Measurements from ENCODE around the gene ERCC3. TPM values are rescaled to one million over a fixed set of nuclear protein-coding genes. Genes with fewer than 3 reads are reported as not detected.

ERCC3 gene
- total and polyA plus RNA-seq, 7 experiments from 2014 or later, result 15.9 to 71.5 (median 49.7) TPM

DNA sequence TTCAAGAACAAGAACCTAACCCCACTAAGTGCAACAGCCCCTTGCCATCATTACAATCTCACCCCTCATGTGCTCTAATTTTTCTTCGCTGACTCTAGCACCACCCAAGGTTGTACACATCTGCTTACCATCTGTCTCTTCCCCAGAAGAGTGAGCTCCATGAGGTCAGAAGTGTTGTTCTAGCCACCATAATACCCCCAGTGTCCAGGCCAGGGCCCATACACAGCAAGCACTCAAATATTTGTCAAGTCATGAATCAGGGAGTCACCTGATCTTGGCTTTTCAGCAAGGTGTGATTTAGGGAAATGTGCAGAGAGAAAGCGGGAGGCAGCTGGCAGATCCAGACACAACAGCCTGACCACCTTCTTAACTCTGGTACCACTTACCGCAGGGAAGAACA is 5.7 kb downstream of the ERCC3 start:
- CTCF ChIA-PET, result no interaction called here
- H3K36me3 ChIP-seq (ENCODE audit: control insufficient read depth in 2 of 3, insufficient read depth in 3 of 3, low read length in 3 of 3), result peaks cover 15 to 91% (median 27%) of the 10 kb centered on the region in 3 experiments
- H3K4me1 ChIP-seq (ENCODE audit: control insufficient read depth in 2 of 2, insufficient read depth in 2 of 2, low read length in 2 of 2), result peaks cover 7 to 11% of the 10 kb centered on the region in 2 donors
- Mint-ChIP-seq H3K36me3 (peaks cover 34 to 80% (median 59%) of the 10 kb centered on the region in 5 donors), H3K9me3 (peaks cover 0 to 8% (median 3%) of the 10 kb centered on the region in 11 donors), H3K27ac (peak overlapping the region in 1 of 9 donors; percentile 40), H3K27me3 (no peaks in the 10 kb centered on the region), H3K4me3 (no peak overlapping the region), H3K4me1 (peaks cover 17 to 45% (median 40%) of the 10 kb centered on the region in 7 donors)
- intact Hi-C loops (cut with micrococcal nuclease), result no loop called here
- ATAC-seq (no peak), DNase-seq (no peak)
- POLR2A ChIA-PET, result no interaction called here
- H3K27me3 ChIP-seq (ENCODE audit: control insufficient read depth in 2 of 2, insufficient read depth in 2 of 2, low read length in 2 of 2), result no peaks in the 10 kb centered on the region
- no peaks in the 10 kb centered on the region for H3K9me3 ChIP-seq (ENCODE audit: control insufficient read depth in 2 of 3, low read length in 3 of 3)
- no peak overlapping the region for H3K27ac ChIP-seq (ENCODE audit: low read depth, low read length)
- no peak overlapping the region for H3K4me3 ChIP-seq (ENCODE audit: low read length)

DNA sequence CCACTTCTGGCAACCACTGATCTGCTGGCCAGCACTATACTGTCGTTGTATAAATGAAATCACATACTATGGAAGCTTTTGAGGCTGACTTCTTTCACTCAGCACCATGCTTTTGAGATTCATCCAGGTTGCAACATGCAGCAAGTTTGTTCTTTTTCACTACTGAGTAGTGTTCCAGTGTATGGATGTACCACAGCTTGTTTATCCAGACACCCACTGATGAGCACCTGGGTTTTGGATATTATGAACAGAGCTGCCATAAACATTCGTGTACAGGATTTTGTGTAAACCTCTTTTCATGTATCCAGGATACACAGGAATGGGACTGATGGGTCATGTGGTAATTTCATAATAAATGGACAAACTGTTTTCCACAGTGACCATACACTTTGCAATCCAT is 10.7 kb downstream of the ERCC3 start:
- H3K9me3 Mint-ChIP-seq, result peaks cover 0 to 8% (median 3%) of the 10 kb centered on the region in 11 donors
- peaks cover 10 to 42% (median 29%) of the 10 kb centered on the region in 7 donors for H3K4me1 Mint-ChIP-seq
- ATAC-seq (no peak), DNase-seq (no peak)
- H3K27me3 ChIP-seq (ENCODE audit: control insufficient read depth in 2 of 2, insufficient read depth in 2 of 2, low read length in 2 of 2), result no peaks in the 10 kb centered on the region
- no peaks in the 10 kb centered on the region for H3K9me3 ChIP-seq (ENCODE audit: control insufficient read depth in 2 of 3, low read length in 3 of 3)
- POLR2A ChIA-PET, result no interaction called here
- H3K36me3 ChIP-seq (ENCODE audit: control insufficient read depth in 2 of 3, insufficient read depth in 3 of 3, low read length in 3 of 3), result peaks cover 22 to 95% (median 23%) of the 10 kb centered on the region in 3 experiments
- no peak overlapping the region for H3K27ac ChIP-seq (ENCODE audit: low read depth, low read length)
- CTCF ChIA-PET, result no interaction called here
- peak overlapping the region in 3 of 9 donors; percentile 38 to 62 (median 52) for H3K27ac Mint-ChIP-seq
- no peaks in the 10 kb centered on the region for H3K27me3 Mint-ChIP-seq
- H3K4me3 ChIP-seq (ENCODE audit: low read length), result no peak overlapping the region
- H3K4me3 Mint-ChIP-seq, result no peak overlapping the region
- intact Hi-C loops (cut with micrococcal nuclease), result no loop called here
- peaks cover 27 to 88% (median 68%) of the 10 kb centered on the region in 5 donors for H3K36me3 Mint-ChIP-seq
- no peaks in the 10 kb centered on the region for H3K4me1 ChIP-seq (ENCODE audit: control insufficient read depth in 2 of 2, insufficient read depth in 2 of 2, low read length in 2 of 2)

DNA sequence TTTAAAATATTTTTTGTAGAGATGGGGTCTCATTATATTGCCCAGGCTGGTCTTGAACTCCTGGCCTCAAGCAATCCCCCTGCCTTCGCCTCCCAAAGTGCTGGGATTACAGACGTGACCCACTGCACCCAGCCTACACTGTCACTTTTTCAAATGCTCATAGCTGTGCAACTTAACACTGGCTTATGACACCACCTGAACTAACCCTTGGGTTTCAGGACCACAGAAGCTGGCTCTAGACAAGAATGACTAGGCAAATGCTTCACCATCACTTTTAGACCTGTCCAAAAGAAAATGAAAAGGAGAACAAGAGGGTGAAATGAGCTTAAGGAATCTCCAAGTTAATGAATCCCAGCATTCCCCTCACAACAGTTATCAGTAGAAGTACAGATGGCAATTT is 13.3 kb downstream of the ERCC3 start:
- POLR2A ChIA-PET, result no interaction called here
- Histone ChIP-seq H3K27me3 (ENCODE audit: control insufficient read depth in 2 of 2, insufficient read depth in 2 of 2, low read length in 2 of 2) (no peaks in the 10 kb centered on the region), H3K4me3 (ENCODE audit: low read length) (no peak overlapping the region), H3K36me3 (ENCODE audit: control insufficient read depth in 2 of 3, insufficient read depth in 3 of 3, low read length in 3 of 3) (peaks cover 15 to 95% (median 29%) of the 10 kb centered on the region in 3 experiments), H3K9me3 (ENCODE audit: control insufficient read depth in 2 of 3, low read length in 3 of 3) (no peaks in the 10 kb centered on the region), H3K27ac (ENCODE audit: low read depth, low read length) (no peak overlapping the region), H3K4me1 (ENCODE audit: control insufficient read depth in 2 of 2, insufficient read depth in 2 of 2, low read length in 2 of 2) (no peaks in the 10 kb centered on the region)
- intact Hi-C loops (cut with micrococcal nuclease), result no loop called here
- H3K27me3 Mint-ChIP-seq, result no peaks in the 10 kb centered on the region
- peaks cover 21 to 90% (median 58%) of the 10 kb centered on the region in 5 donors for H3K36me3 Mint-ChIP-seq
- H3K4me3 Mint-ChIP-seq, result no peak overlapping the region
- peaks cover 0 to 8% (median 3%) of the 10 kb centered on the region in 11 donors for H3K9me3 Mint-ChIP-seq
- H3K27ac Mint-ChIP-seq, result peak overlapping the region in 2 of 9 donors; percentile 46 to 62
- no peak for ATAC-seq
- CTCF ChIA-PET, result no interaction called here
- no peak for DNase-seq
- H3K4me1 Mint-ChIP-seq, result peaks cover 16 to 47% (median 42%) of the 10 kb centered on the region in 7 donors

GRCh38 chr2:127279781-127280180 is 14.2 kb downstream of the ERCC3 start:
- peak overlapping the region in 1 of 9 donors; percentile 46 for H3K27ac Mint-ChIP-seq
- ATAC-seq, result no peak
- peaks cover 26 to 90% (median 57%) of the 10 kb centered on the region in 5 donors for H3K36me3 Mint-ChIP-seq
- Histone ChIP-seq H3K4me3 (ENCODE audit: low read length) (no peak overlapping the region), H3K36me3 (ENCODE audit: control insufficient read depth in 2 of 3, insufficient read depth in 3 of 3, low read length in 3 of 3) (peaks cover 15 to 95% (median 25%) of the 10 kb centered on the region in 3 experiments), H3K27me3 (ENCODE audit: control insufficient read depth in 2 of 2, insufficient read depth in 2 of 2, low read length in 2 of 2) (no peaks in the 10 kb centered on the region), H3K4me1 (ENCODE audit: control insufficient read depth in 2 of 2, insufficient read depth in 2 of 2, low read length in 2 of 2) (no peaks in the 10 kb centered on the region), H3K27ac (ENCODE audit: low read depth, low read length) (no peak overlapping the region), H3K9me3 (ENCODE audit: control insufficient read depth in 2 of 3, low read length in 3 of 3) (no peaks in the 10 kb centered on the region)
- no peak for DNase-seq
- H3K4me3 Mint-ChIP-seq, result no peak overlapping the region
- ChIA-PET CTCF (no interaction called here), POLR2A (no interaction called here)
- H3K9me3 Mint-ChIP-seq, result peaks cover 0 to 8% (median 3%) of the 10 kb centered on the region in 11 donors
- peaks cover 17 to 56% (median 42%) of the 10 kb centered on the region in 7 donors for H3K4me1 Mint-ChIP-seq
- no peaks in the 10 kb centered on the region for H3K27me3 Mint-ChIP-seq
- intact Hi-C loops (cut with micrococcal nuclease), result no loop called here

DNA sequence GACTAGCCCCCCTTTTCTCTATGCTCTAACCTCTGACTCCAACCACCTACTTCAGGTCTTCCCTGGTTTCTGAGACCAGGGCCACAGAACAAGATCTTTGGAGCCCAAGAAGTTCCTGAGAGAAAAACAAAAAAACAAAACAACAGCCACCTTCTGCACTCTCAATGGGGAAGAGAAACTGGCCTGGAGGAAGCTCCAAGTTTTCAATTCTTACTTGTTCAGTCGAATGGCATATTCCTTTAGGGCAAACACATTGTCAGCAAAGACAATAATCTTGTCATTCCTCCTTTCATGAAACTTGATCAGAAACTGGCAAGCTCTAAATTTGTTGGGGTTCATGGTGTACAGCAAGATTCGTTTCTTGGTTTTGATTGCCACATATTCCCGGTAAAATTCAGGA is 15.0 kb downstream of the ERCC3 start:
- Mint-ChIP-seq H3K36me3 (peaks cover 18 to 85% (median 49%) of the 10 kb centered on the region in 5 donors), H3K27me3 (no peaks in the 10 kb centered on the region), H3K9me3 (peaks cover 0 to 5% (median 3%) of the 10 kb centered on the region in 11 donors), H3K4me1 (peaks cover 17 to 51% (median 37%) of the 10 kb centered on the region in 7 donors), H3K27ac (peak overlapping the region in 1 of 9 donors; percentile 33), H3K4me3 (no peak overlapping the region)
- ChIA-PET POLR2A (interaction anchor here (0.8 kb wide), 1 partner anchor 10 kb away, joined by 3 read pairs; no protein-coding TSS in a partner anchor), CTCF (interaction anchor here (0.7 kb wide), 1 partner anchor 23 kb away, joined by 3 read pairs; no protein-coding TSS in a partner anchor)
- DNase-seq, result no peak
- Histone ChIP-seq H3K4me1 (ENCODE audit: control insufficient read depth in 2 of 2, insufficient read depth in 2 of 2, low read length in 2 of 2) (no peaks in the 10 kb centered on the region), H3K36me3 (ENCODE audit: control insufficient read depth in 2 of 3, insufficient read depth in 3 of 3, low read length in 3 of 3) (peaks cover 15 to 94% (median 24%) of the 10 kb centered on the region in 3 experiments), H3K27ac (ENCODE audit: low read depth, low read length) (no peak overlapping the region), H3K9me3 (ENCODE audit: control insufficient read depth in 2 of 3, low read length in 3 of 3) (no peaks in the 10 kb centered on the region), H3K27me3 (ENCODE audit: control insufficient read depth in 2 of 2, insufficient read depth in 2 of 2, low read length in 2 of 2) (no peaks in the 10 kb centered on the region), H3K4me3 (ENCODE audit: low read length) (no peak overlapping the region)
- ATAC-seq, result no peak
- intact Hi-C loops (cut with micrococcal nuclease), result no loop called here

DNA sequence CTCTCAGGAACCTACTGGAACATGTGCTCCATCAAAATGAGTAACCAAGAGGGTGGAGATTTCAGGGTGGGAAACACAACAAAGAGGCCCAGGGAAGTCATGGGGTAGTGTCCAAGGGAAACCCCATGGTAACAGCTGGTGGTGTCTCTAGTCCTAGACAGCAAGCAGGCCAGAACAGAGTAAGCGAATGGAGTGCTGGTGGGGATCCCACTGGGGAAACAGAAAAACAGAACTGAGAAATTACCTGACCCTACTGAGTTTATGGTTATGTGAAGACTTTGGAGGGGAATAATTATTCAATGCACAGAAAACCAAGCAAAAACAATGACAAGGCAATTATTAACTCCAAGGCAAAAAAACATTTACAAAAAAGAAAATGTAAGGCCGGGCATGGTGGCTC is 16.9 kb downstream of the ERCC3 start:
- no peaks in the 10 kb centered on the region for H3K9me3 ChIP-seq (ENCODE audit: control insufficient read depth in 2 of 3, low read length in 3 of 3)
- H3K4me1 ChIP-seq (ENCODE audit: control insufficient read depth in 2 of 2, insufficient read depth in 2 of 2, low read length in 2 of 2), result no peaks in the 10 kb centered on the region
- CTCF ChIA-PET, result no interaction called here
- DNase-seq, result no peak
- intact Hi-C loops (cut with micrococcal nuclease), result no loop called here
- H3K27ac Mint-ChIP-seq, result peak overlapping the region in 5 of 9 donors; percentile 7 to 86 (median 35)
- no peak overlapping the region for H3K27ac ChIP-seq (ENCODE audit: low read depth, low read length)
- H3K9me3 Mint-ChIP-seq, result no peaks in the 10 kb centered on the region
- H3K4me3 Mint-ChIP-seq, result peak overlapping the region in 1 of 10 donors; percentile 5
- POLR2A ChIA-PET, result no interaction called here
- H3K27me3 Mint-ChIP-seq, result no peaks in the 10 kb centered on the region
- no peak overlapping the region for H3K4me3 ChIP-seq (ENCODE audit: low read length)
- H3K36me3 Mint-ChIP-seq, result peaks cover 12 to 84% (median 42%) of the 10 kb centered on the region in 5 donors
- H3K27me3 ChIP-seq (ENCODE audit: control insufficient read depth in 2 of 2, insufficient read depth in 2 of 2, low read length in 2 of 2), result no peaks in the 10 kb centered on the region
- peaks cover 10 to 94% (median 25%) of the 10 kb centered on the region in 3 experiments for H3K36me3 ChIP-seq (ENCODE audit: control insufficient read depth in 2 of 3, insufficient read depth in 3 of 3, low read length in 3 of 3)
- peaks cover 14 to 33% (median 18%) of the 10 kb centered on the region in 7 donors for H3K4me1 Mint-ChIP-seq
- ATAC-seq, result no peak

DNA sequence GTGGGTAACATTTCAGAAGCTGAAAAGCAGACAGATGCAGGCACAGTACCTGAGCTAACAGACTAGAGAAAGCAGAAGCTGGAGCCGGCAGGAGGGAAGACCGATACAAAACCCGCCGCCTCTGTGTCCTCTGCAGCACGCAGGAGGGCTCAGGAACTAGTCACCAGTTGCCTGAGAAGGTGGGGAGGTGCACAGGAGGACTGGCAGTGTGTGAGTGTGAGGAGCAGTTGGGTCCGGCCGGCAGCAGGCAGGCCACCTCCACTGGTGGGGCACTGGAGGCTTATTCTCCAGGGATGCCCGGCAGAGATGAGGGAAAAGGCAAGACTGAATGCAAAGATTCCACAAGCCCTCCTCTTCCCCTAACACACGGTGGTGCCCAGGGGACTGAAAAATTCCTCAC is 18.2 kb downstream of the ERCC3 start:
- peaks cover 17 to 80% (median 40%) of the 10 kb centered on the region in 5 donors for H3K36me3 Mint-ChIP-seq
- no peaks in the 10 kb centered on the region for H3K27me3 ChIP-seq (ENCODE audit: control insufficient read depth in 2 of 2, insufficient read depth in 2 of 2, low read length in 2 of 2)
- ATAC-seq, result no peak
- peak overlapping the region; percentile 8 for H3K27ac ChIP-seq (ENCODE audit: low read depth, low read length)
- peaks cover 20 to 94% (median 35%) of the 10 kb centered on the region in 3 experiments for H3K36me3 ChIP-seq (ENCODE audit: control insufficient read depth in 2 of 3, insufficient read depth in 3 of 3, low read length in 3 of 3)
- H3K27me3 Mint-ChIP-seq, result no peaks in the 10 kb centered on the region
- ChIA-PET CTCF (no interaction called here), POLR2A (no interaction called here)
- no peak overlapping the region for H3K4me3 ChIP-seq (ENCODE audit: low read length)
- H3K4me1 ChIP-seq (ENCODE audit: control insufficient read depth in 2 of 2, insufficient read depth in 2 of 2, low read length in 2 of 2), result no peaks in the 10 kb centered on the region
- H3K9me3 ChIP-seq (ENCODE audit: control insufficient read depth in 2 of 3, low read length in 3 of 3), result no peaks in the 10 kb centered on the region
- H3K4me3 Mint-ChIP-seq, result peak overlapping the region in 1 of 10 donors; percentile 22
- H3K9me3 Mint-ChIP-seq, result no peaks in the 10 kb centered on the region
- peaks cover 9 to 22% (median 13%) of the 10 kb centered on the region in 7 donors for H3K4me1 Mint-ChIP-seq
- no peak for DNase-seq
- peak overlapping the region in 5 of 9 donors; percentile 59 to 87 (median 79) for H3K27ac Mint-ChIP-seq
- intact Hi-C loops (cut with micrococcal nuclease), result no loop called here
